Left cardiac atrium (tissue), 4 donors: ENCODE results near the gene EMC9. TPM values are rescaled to one million over a fixed set of nuclear protein-coding genes. Genes with fewer than 3 reads are reported as not detected.
A peak's percentile ranks its signal among the peaks of the same experiment; 100 is the strongest.

ENCODE experiments used
- ATAC-seq, 2 donors: fragments of 200-7000 bp; cut with Tn5 transposase; one replicate each; pipeline ENCODE4 v1.9.1; 2020; ENCODE audit warnings: mild to moderate bottlenecking in 2 of 2, moderate library complexity in 2 of 2
- DNase-seq: peaks from one replicate; pipeline ENCODE4 v3.0.0-alpha.2; 2020
- intact Hi-C, 2 donors: fragments of 100-400 bp; cut with DNase I; formaldehyde crosslinking; loops; one replicate each; pipeline versions ENCODE4 v1.14.1 to v1.15.1; 2022 to 2023
- microRNA-seq, 2 donors: library from miRNA; unstranded; fragments of <30 nt; microRNA quantifications; one replicate each; pipeline ENCODE4 v1.2.0, GENCODE V29; 2020
- total RNA-seq, 2 donors: library from RNA; stranded (reverse); fragmentation: NEBNext Ultra II Directional; extraction: Animal tissue kit (Norgen Biotek cat#: 25700); gene quantifications; one replicate each; pipeline ENCODE4 v1.2.1, GENCODE V29; 2021
- donor health status: DM: no; HTN: yes; CAD: no.
- donor health status: DM: no; HTN: yes; CAD: no; lungs with severe emphysema.
- donor health status: DM: yes; HTN: yes; CAD: no.
- donor health status: Dilated cardiomyopathy.

Gene EMC9
- total RNA-seq, 2 donors from 2014 or later = 14.3 to 22.0 TPM

GRCh38 chr14:24098927-24099813 lies 42.2 kb downstream of the EMC9 start:
- intact Hi-C loops = no loop called here
- DNase-seq (no peak), ATAC-seq (no peak)

- intact Hi-C loops = no loop called here
- DNase-seq (no peak), ATAC-seq (no peak)
These were observed 43.0 kb downstream of the EMC9 start for GRCh38 chr14:24098229-24098926.

GRCh38 chr14:24096545-24097181 lies 44.7 kb downstream of the EMC9 start:
- ATAC-seq (no peak), DNase-seq (no peak)
- intact Hi-C loops = no loop called here

GRCh38 chr14:24095271-24096068 lies 45.9 kb downstream of the EMC9 start:
- intact Hi-C loops = no loop called here
- ATAC-seq = peak; percentile 7 to 13
- DNase-seq = peak; percentile 69

GRCh38 chr14:24094841-24095270 lies 46.5 kb downstream of the EMC9 start:
- ATAC-seq (no peak), DNase-seq (no peak)
- intact Hi-C loops = loop anchor here in 1 of 2 donors (5.0 kb wide), 1 partner anchor 38 kb away; no protein-coding TSS in a partner anchor

GRCh38 chr14:24093901-24094840 lies 47.2 kb downstream of the EMC9 start, which contains the start of gene PCK2:
Gene PCK2, plus strand, starts transcription at chr14:24094311. Its CDS starts 95 bp downstream, at chr14:24094406.
- DNase-seq (peak; percentile 94), ATAC-seq (peak; percentile 88 to 95)
- intact Hi-C loops = loop anchor here in 1 of 2 donors (5.0 kb wide), 1 partner anchor 37 kb away; no protein-coding TSS in a partner anchor

- intact Hi-C loops = loop anchor here in 1 of 2 donors (5.0 kb wide), 1 partner anchor 36 kb away; no protein-coding TSS in a partner anchor
- ATAC-seq (no peak), DNase-seq (no peak)
These were observed 48.0 kb downstream of the EMC9 start for GRCh38 chr14:24093207-24093900.

GRCh38 chr14:24092505-24093206 lies 48.7 kb downstream of the EMC9 start:
- no peak for DNase-seq
- intact Hi-C loops = loop anchor here in 1 of 2 donors (5.0 kb wide), 1 partner anchor 35 kb away; no protein-coding TSS in a partner anchor

GRCh38 chr14:24092110-24092504 lies 49.3 kb downstream of the EMC9 start:
- intact Hi-C loops = loop anchor here in 1 of 2 donors (5.0 kb wide), 1 partner anchor 35 kb away; no protein-coding TSS in a partner anchor
- DNase-seq (no peak), ATAC-seq (no peak)

More at GRCh38 chr14:24092505-24093206, 48.7 kb downstream of the EMC9 start:
- ATAC-seq = no peak

GRCh38 chr14:24089890-24090289 lies 51.5 kb downstream of the EMC9 start:
- no peak for DNase-seq
- ATAC-seq = no peak
- intact Hi-C loops = loop anchor here (2.0 to 5.0 kb wide), 3 partner anchors 31 to 75 kb away; no protein-coding TSS in a partner anchor

Small RNA genes lying within 50 kb of the gene (microRNA-seq; reads per million reads assigned to microRNA genes)
- gene MIR7703 = 0 reads per million in 2 donors

Other genes starting within 250 kb of the EMC9 start
- gene DHRS4, start 187.8 kb downstream of the EMC9 start, total RNA-seq = 10 to 100 TPM; 20.5 to 25.3 TPM
- gene DHRS4L2, start 152.7 kb downstream of the EMC9 start, total RNA-seq = 10 to 100 TPM; 11.8 to 18.9 TPM
- gene CARMIL3, start 89.6 kb downstream of the EMC9 start, total RNA-seq = under 1 TPM; 0.08 to 0.62 TPM
- gene CPNE6, start 70.0 kb downstream of the EMC9 start, total RNA-seq = not detected
- 10 to 100 TPM; 11.5 to 13.0 TPM for gene PCK2, start 47.3 kb downstream of the EMC9 start, total RNA-seq
- 10 to 100 TPM; 59.6 to 60.2 TPM for gene DCAF11, start 26.8 kb downstream of the EMC9 start, total RNA-seq
- gene NRL, start 26.6 kb downstream of the EMC9 start, total RNA-seq = 1 to 10 TPM; 1.6 to 1.8 TPM
- gene FITM1, start 10.9 kb downstream of the EMC9 start, total RNA-seq = 100 to 1,000 TPM; 103 to 131 TPM
- 100 to 1,000 TPM in 1 of 2 donors, 10 to 100 TPM in 1; 91.6 to 103 TPM for gene PSME1, start 5.4 kb downstream of the EMC9 start, total RNA-seq
- gene PSME2, start 5.0 kb upstream of the EMC9 start, total RNA-seq = 10 to 100 TPM; 65.5 to 84.2 TPM
- 10 to 100 TPM; 31.6 to 41.7 TPM for gene RNF31, start 5.9 kb upstream of the EMC9 start, total RNA-seq
- 10 to 100 TPM; 44.7 to 84.6 TPM for gene IRF9, start 19.7 kb upstream of the EMC9 start, total RNA-seq
- 1 to 10 TPM; 8.4 to 8.9 TPM for gene REC8, start 30.5 kb upstream of the EMC9 start, total RNA-seq
- 10 to 100 TPM; 11.8 to 30.2 TPM for gene IPO4, start 47.2 kb upstream of the EMC9 start, total RNA-seq
- 10 to 100 TPM; 30.7 to 34.0 TPM for gene TM9SF1, start 53.9 kb upstream of the EMC9 start, total RNA-seq
- under 1 TPM in 1 of 2 donors, not detected in 1; 0.21 TPM for gene TSSK4, start 64.1 kb upstream of the EMC9 start, total RNA-seq
- gene CHMP4A, start 71.9 kb upstream of the EMC9 start, total RNA-seq = 10 to 100 TPM; 34.7 to 38.4 TPM
- 10 to 100 TPM; 14.5 to 18.2 TPM for gene MDP1, start 74.5 kb upstream of the EMC9 start, total RNA-seq
- gene NEDD8, start 90.8 kb upstream of the EMC9 start, total RNA-seq = 100 to 1,000 TPM; 162 to 186 TPM
- gene GMPR2, start 91.3 kb upstream of the EMC9 start, total RNA-seq = 10 to 100 TPM; 24.1 to 34.1 TPM
- gene TINF2, start 101.0 kb upstream of the EMC9 start, total RNA-seq = 10 to 100 TPM; 45.3 to 49.2 TPM
- 1 to 10 TPM; 5.5 to 6.4 TPM for gene TGM1, start 121.6 kb upstream of the EMC9 start, total RNA-seq
- gene RABGGTA, start 130.0 kb upstream of the EMC9 start, total RNA-seq = 10 to 100 TPM; 16.1 to 18.6 TPM
- gene DHRS1, start 158.2 kb upstream of the EMC9 start, total RNA-seq = 1 to 10 TPM; 7.9 to 8.4 TPM
- gene NOP9, start 158.3 kb upstream of the EMC9 start, total RNA-seq = 10 to 100 TPM; 17.5 to 21.7 TPM
- 1 to 10 TPM; 6.4 to 6.9 TPM for gene CIDEB, start 166.4 kb upstream of the EMC9 start, total RNA-seq
- gene LTB4R2, start 168.5 kb upstream of the EMC9 start, total RNA-seq = 1 to 10 TPM; 1.6 to 2.8 TPM
- gene LTB4R, start 169.9 kb upstream of the EMC9 start, total RNA-seq = 1 to 10 TPM; 2.8 to 3.2 TPM
- 10 to 100 TPM; 19.2 to 43.9 TPM for gene ADCY4, start 193.5 kb upstream of the EMC9 start, total RNA-seq
- 1 to 10 TPM; 6.5 to 6.7 TPM for gene RIPK3, start 198.4 kb upstream of the EMC9 start, total RNA-seq
- gene NFATC4, start 226.6 kb upstream of the EMC9 start, total RNA-seq = 10 to 100 TPM; 23.9 to 30.9 TPM